K562 (cell line): ENCODE data around the gene OCSTAMP. TPM values are rescaled to one million over a fixed set of nuclear protein-coding genes. Genes with fewer than 3 reads are reported as not detected.

ENCODE experiments used
- ATAC-seq: fragments of 200-7000 bp; cut with Tn5 transposase; 3 replicates; pipeline ENCODE4 v1.9.1; 2020; ENCODE audit warnings: moderate library complexity
- BruUV-seq: library from RNA; stranded (reverse); fragments of 400-500 nt; replicated peaks from 2 replicates; lab custom pipeline; 2021; lab: Mats Ljungman, UMichigan
- CTCF ChIA-PET: fragments of 300-600 bp; formaldehyde crosslinking; extraction: SDS; loops from one replicate; lab custom pipeline; 2021; ENCODE audit warnings: low intra/inter-chr PET ratio; lab: Yijun Ruan, JAX
- POLR2A ChIA-PET: fragments of 300-600, 350-650 bp; sonication (Branson Sonifier 250); formaldehyde crosslinking; extraction: SDS; loops from one replicate; lab custom pipeline; 2021; ENCODE audit warnings: antibody characterized with exemption, inconsistent platforms; lab: Yijun Ruan, JAX
- DNase-seq, 4 experiments: peaks; one replicate each; pipeline versions ENCODE4 v3.0.0 to v3.0.0-alpha.2; 2011 to 2018; ENCODE audit warnings: low spot score in 3 of 4, mixed read lengths in 3 of 4; ENCODE audit errors: extremely low read depth in 1 of 4
- FAIRE-seq: peaks from 2 replicates; lab custom pipeline; 2011; peaks lifted over from hg19 to GRCh38; lab: Jason Lieb, UNC
- H2AFZ ChIP-seq: 2 replicates; pipeline ENCODE4 v1.6.0; 2011; ENCODE audit warnings: low read depth, low read length, control low read depth, inconsistent platforms
- H3K27ac ChIP-seq: fragments of 200-600 bp; 3 replicates; pipeline ENCODE4 v1.8.0; 2011; ENCODE audit warnings: low read depth, mild to moderate bottlenecking, control low read depth, inconsistent platforms, low read length, moderate library complexity, mixed read lengths; ENCODE audit errors: extremely low read depth
- H3K27me3 ChIP-seq, 2 experiments: fragments of 300-600 bp in 1 of 2; 2 replicates in 1 of 2; 3 replicates in 1 of 2; pipeline versions ENCODE4 v1.6.0 to v1.8.0; 2011; ENCODE audit warnings: inconsistent platforms in 2 of 2, low read length in 2 of 2, mild to moderate bottlenecking in 1 of 2, mixed read lengths in 1 of 2, moderate library complexity in 1 of 2; ENCODE audit not compliant: control insufficient read depth in 2 of 2, insufficient read depth in 2 of 2
- H3K36me3 ChIP-seq: fragments of 300-600 bp; 3 replicates; pipeline ENCODE4 v1.8.0; 2011; ENCODE audit warnings: mild to moderate bottlenecking, low read length, inconsistent platforms; ENCODE audit not compliant: control insufficient read depth, insufficient read depth
- H3K4me1 ChIP-seq, 2 experiments: fragments of 200-600 bp in 1 of 2; replicated peaks in 1 of 2; 2 replicates in 1 of 2; 3 replicates in 1 of 2; pipeline versions ENCODE4 v1.5.1 to v1.8.0; 2011; ENCODE audit warnings: inconsistent platforms in 2 of 2, low read length in 2 of 2, mild to moderate bottlenecking in 1 of 2, mixed read lengths in 1 of 2, moderate library complexity in 1 of 2; ENCODE audit not compliant: control insufficient read depth in 2 of 2, insufficient read depth in 2 of 2
- H3K4me2 ChIP-seq: 2 replicates; pipeline ENCODE4 v1.6.1; 2011; ENCODE audit warnings: low read length, control low read depth, inconsistent platforms, mixed read lengths; ENCODE audit not compliant: insufficient read depth
- H3K4me3 ChIP-seq: fragments of 200-600 bp; sonication (generic), shearing (Covaris generic); 2 replicates; pipeline ENCODE4 v1.5.1; 2016; ENCODE audit warnings: control low read depth, inconsistent platforms
- H3K79me2 ChIP-seq: fragments of 200-600 bp; 3 replicates; pipeline ENCODE4 v1.8.0; 2011; ENCODE audit warnings: low read length, inconsistent platforms; ENCODE audit not compliant: control insufficient read depth, insufficient read depth
- H3K9ac ChIP-seq, 2 experiments: 2 replicates each; pipeline versions ENCODE4 v1.6.0 to v1.6.1; 2011; ENCODE audit warnings: low read depth in 2 of 2, low read length in 2 of 2, control low read depth in 1 of 2, inconsistent platforms in 1 of 2, mild to moderate bottlenecking in 1 of 2, mixed read lengths in 1 of 2; ENCODE audit not compliant: insufficient read depth in 1 of 2
- H3K9me1 ChIP-seq: one replicate; pipeline ENCODE4 v1.6.0; 2011; ENCODE audit warnings: inconsistent platforms, mild to moderate bottlenecking, low read length, moderate library complexity; ENCODE audit not compliant: control insufficient read depth, insufficient read depth
- H3K9me3 ChIP-seq: replicated peaks from 2 replicates; pipeline ENCODE4 v1.5.1; 2011; ENCODE audit warnings: low read depth, low read length, inconsistent platforms; ENCODE audit not compliant: control insufficient read depth, insufficient read depth
- H4K20me1 ChIP-seq: replicated peaks from 2 replicates; pipeline ENCODE4 v1.6.1; 2011; ENCODE audit warnings: low read length, inconsistent platforms, mixed read lengths; ENCODE audit not compliant: control insufficient read depth, insufficient read depth
- CBFA2T2 ChIP-seq: fragments of 450-650 bp; conservative IDR thresholded peaks from 2 replicates; pipeline ENCODE4 v1.6.1; 2017; ENCODE audit warnings: mild to moderate bottlenecking
- HDGF ChIP-seq: fragments of 450-650 bp; IDR thresholded peaks from 2 replicates; pipeline ENCODE4 v1.6.1; 2016
- KAT2B ChIP-seq: IDR thresholded peaks from one replicate; pipeline ENCODE4 v1.6.1; 2012; ENCODE audit warnings: low read depth, mild to moderate bottlenecking, control low read depth, inconsistent platforms, low read length, moderate library complexity
- RB1 ChIP-seq: fragments of 450-650 bp; IDR thresholded peaks from 2 replicates; pipeline ENCODE4 v1.6.1; 2017; ENCODE audit warnings: low read depth, mild to moderate bottlenecking
- RUNX1 ChIP-seq: sonication (generic); IDR thresholded peaks from 2 replicates; pipeline ENCODE4 v1.6.1; 2016; ENCODE audit warnings: antibody characterized with exemption, low read depth
- ZBTB17 ChIP-seq: fragments of 450-650 bp; formaldehyde crosslinking; IDR thresholded peaks from 2 replicates; pipeline ENCODE4 v1.4.0; 2020; ENCODE audit warnings: mild to moderate bottlenecking
- ZKSCAN1 ChIP-seq: fragments of 150-350 bp; IDR thresholded peaks from 2 replicates; pipeline ENCODE4 v1.6.1; 2016; ENCODE audit warnings: low read depth, low read length
- ZNF77 ChIP-seq: fragments of 250-450 bp; sonication (Bioruptor Pico); IDR thresholded peaks from 2 replicates; pipeline ENCODE4 v1.5.0; 2020
- WGBS: fragments of 100-300 bp; shearing (Covaris generic); methylation state at CpG from one replicate; pipeline ENCODE4 v1.1.6; 2016; ENCODE audit warnings: low coverage, mixed read lengths; ENCODE audit not compliant: insufficient coverage; ENCODE audit errors: missing lambda C conversion rate; 5-methylcytosine and 5-hydroxymethylcytosine counted together
- in situ Hi-C: fragments of 300-500 bp; cut with MboI; formaldehyde crosslinking; loops from 4 replicates; pipeline ENCODE4 v1.15.0; 2018; ENCODE audit warnings: inconsistent platforms, mixed read lengths
- intact Hi-C: fragments of 100-400 bp; cut with micrococcal nuclease; formaldehyde crosslinking; loops from 2 replicates; pipeline ENCODE4 v1.14.2; 2022
- polyA plus RNA-seq, 8 experiments: library from polyadenylated mRNA; depleted of rRNA in 4 of 8; stranded (reverse) in 5 of 8; unstranded in 3 of 8; fragments of >200 nt; fragmentation: Nextera tagmentation in 2 of 8; fragmentation: Illumina TruSeq in 1 of 8; extraction: Ambion mirVana in 2 of 8; extraction: Trizol in 1 of 8; gene quantifications; 2 replicates each; pipeline versions ENCODE4 v1.2.1 to v1.2.3, GENCODE V29; 2011 to 2014; ENCODE audit warnings: inconsistent platforms in 1 of 8, missing spikeins in 1 of 8
- total RNA-seq, 7 experiments: library from RNA; depleted of rRNA in 6 of 7; stranded (reverse); fragments of >200 nt in 6 of 7; fragmentation: Illumina TruSeq in 2 of 7; extraction: Trizol in 2 of 7; gene quantifications; 2 replicates each; pipeline versions ENCODE4 v1.2.1 to v1.2.3, GENCODE V29; 2011 to 2021; ENCODE audit warnings: low replicate concordance in 1 of 7
- TF ChIP-seq, protein P1 (sequence below): fragments of 450-650 bp; formaldehyde crosslinking; IDR thresholded peaks from 2 replicates; pipeline ENCODE4 v1.4.0; 2022; ENCODE audit warnings: missing genetic modification characterization
- TF ChIP-seq, protein P2 (sequence below): fragments of 450-650 bp; conservative IDR thresholded peaks from 2 replicates; pipeline ENCODE4 v1.6.1; 2016; ENCODE audit warnings: missing genetic modification characterization, low read depth, mild to moderate bottlenecking, missing compliant biosample characterization, moderate library complexity
- TF ChIP-seq, protein P3 (sequence below): fragments of 200-800 bp; sonication (Bioruptor generic); IDR thresholded peaks from 2 replicates; pipeline ENCODE4 v1.6.1; 2017; ENCODE audit warnings: missing genetic modification characterization, missing compliant biosample characterization
- TF ChIP-seq, protein P4 (sequence below): sonication (generic); formaldehyde crosslinking; IDR thresholded peaks from 2 replicates; pipeline ENCODE4 v1.5.0; 2020; ENCODE audit warnings: missing genetic modification reagents

OCSTAMP gene
- total and polyA plus RNA-seq, 9 of the 15 experiments (the other 6 are each of a cell fraction or from before 2014, with no cell fraction given), result not detected

DNA sequence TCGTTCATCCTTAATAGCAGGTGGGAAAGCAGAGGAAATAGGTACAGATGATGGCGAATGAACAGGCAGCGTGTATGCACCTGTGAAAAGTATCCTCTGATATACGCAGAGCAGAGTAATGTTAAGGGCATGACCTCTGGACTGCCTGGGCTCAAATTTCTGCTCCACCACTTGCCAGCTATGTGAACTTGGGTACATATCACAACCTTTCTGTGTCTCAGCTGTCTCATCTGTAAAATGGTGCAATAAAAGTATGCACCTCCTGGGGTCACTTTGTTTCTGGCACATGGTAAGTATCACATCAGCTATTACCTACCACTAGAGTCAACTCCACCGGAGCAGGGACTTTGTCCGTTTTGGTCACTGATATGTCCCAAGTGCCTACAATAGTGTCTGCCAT, 2.5 kb downstream of the OCSTAMP start:
- Histone ChIP-seq H3K9me3 (no peaks in the 10 kb centered on the region), H3K9me1 (no peaks in the 10 kb centered on the region), H3K4me2 (no peak overlapping the region), H3K4me1 (peaks cover 5 to 9% of the 10 kb centered on the region in 2 experiments; a peak in 1 of 5 replicates), H3K27ac (no peak overlapping the region), H3K4me3 (no peak overlapping the region), H4K20me1 (no peaks in the 10 kb centered on the region), H2AFZ (no peak overlapping the region), H3K79me2 (no peaks in the 10 kb centered on the region), H3K9ac (no peak overlapping the region), H3K27me3 (peaks cover 3 to 35% of the 10 kb centered on the region in 2 experiments; a peak in 3 of 5 replicates), H3K36me3 (no peaks in the 10 kb centered on the region)
- whole genome bisulfite sequencing, result 1% methylated on average over 6 of the region's 6 CpGs
- ATAC-seq, result no peak
- intact Hi-C loops, result no loop called here
- ChIA-PET POLR2A (no interaction called here), CTCF (no interaction called here)
- FAIRE-seq, result no peak
- in situ Hi-C loops, result no loop called here
- BruUV-seq, result no TSS peak
- DNase-seq, result no peak
- TF ChIP-seq RUNX1 (no peak), CBFA2T2 (no peak), HDGF (no peak), ZKSCAN1 (no peak), ZBTB17 (CRISPR knock-in tag) (no peak), KAT2B (no peak), ZNF77 (CRISPR knock-in tag) (no peak), RB1 (no peak)
- TF ChIP-seq, protein P1, sequence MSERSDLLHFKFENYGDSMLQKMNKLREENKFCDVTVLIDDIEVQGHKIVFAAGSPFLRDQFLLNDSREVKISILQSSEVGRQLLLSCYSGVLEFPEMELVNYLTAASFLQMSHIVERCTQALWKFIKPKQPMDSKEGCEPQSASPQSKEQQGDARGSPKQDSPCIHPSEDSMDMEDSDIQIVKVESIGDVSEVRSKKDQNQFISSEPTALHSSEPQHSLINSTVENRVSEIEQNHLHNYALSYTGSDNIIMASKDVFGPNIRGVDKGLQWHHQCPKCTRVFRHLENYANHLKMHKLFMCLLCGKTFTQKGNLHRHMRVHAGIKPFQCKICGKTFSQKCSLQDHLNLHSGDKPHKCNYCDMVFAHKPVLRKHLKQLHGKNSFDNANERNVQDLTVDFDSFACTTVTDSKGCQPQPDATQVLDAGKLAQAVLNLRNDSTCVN, result no peak
- TF ChIP-seq, protein P2, sequence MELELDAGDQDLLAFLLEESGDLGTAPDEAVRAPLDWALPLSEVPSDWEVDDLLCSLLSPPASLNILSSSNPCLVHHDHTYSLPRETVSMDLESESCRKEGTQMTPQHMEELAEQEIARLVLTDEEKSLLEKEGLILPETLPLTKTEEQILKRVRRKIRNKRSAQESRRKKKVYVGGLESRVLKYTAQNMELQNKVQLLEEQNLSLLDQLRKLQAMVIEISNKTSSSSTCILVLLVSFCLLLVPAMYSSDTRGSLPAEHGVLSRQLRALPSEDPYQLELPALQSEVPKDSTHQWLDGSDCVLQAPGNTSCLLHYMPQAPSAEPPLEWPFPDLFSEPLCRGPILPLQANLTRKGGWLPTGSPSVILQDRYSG, result no peak
- TF ChIP-seq, protein P3, sequence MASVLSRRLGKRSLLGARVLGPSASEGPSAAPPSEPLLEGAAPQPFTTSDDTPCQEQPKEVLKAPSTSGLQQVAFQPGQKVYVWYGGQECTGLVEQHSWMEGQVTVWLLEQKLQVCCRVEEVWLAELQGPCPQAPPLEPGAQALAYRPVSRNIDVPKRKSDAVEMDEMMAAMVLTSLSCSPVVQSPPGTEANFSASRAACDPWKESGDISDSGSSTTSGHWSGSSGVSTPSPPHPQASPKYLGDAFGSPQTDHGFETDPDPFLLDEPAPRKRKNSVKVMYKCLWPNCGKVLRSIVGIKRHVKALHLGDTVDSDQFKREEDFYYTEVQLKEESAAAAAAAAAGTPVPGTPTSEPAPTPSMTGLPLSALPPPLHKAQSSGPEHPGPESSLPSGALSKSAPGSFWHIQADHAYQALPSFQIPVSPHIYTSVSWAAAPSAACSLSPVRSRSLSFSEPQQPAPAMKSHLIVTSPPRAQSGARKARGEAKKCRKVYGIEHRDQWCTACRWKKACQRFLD (CRISPR knock-in tag), result no peak
- TF ChIP-seq, protein P4, sequence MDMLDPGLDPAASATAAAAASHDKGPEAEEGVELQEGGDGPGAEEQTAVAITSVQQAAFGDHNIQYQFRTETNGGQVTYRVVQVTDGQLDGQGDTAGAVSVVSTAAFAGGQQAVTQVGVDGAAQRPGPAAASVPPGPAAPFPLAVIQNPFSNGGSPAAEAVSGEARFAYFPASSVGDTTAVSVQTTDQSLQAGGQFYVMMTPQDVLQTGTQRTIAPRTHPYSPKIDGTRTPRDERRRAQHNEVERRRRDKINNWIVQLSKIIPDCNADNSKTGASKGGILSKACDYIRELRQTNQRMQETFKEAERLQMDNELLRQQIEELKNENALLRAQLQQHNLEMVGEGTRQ (CRISPR knock-in tag), result no peak
